Naive thymus-derived CD4-positive, alpha-beta T cell (primary cell): Measurements from ENCODE around the gene CDK5R2. TPM values are rescaled to one million over a fixed set of nuclear protein-coding genes. Genes with fewer than 3 reads are reported as not detected.

ENCODE experiments used
- ATAC-seq: fragments of 150-1000 bp; cut with Tn5 transposase; 2 replicates; pipeline ENCODE4 v1.10.0; 2021; ENCODE audit warnings: mild to moderate bottlenecking, moderate library complexity
- CTCF ChIA-PET: fragments of 350-600 bp; sonication (Branson Sonifier 250); formaldehyde crosslinking; loops from one replicate; lab custom pipeline; 2021; ENCODE audit warnings: antibody characterized with exemption; lab: Charles Lee
- POLR2A ChIA-PET: fragments of 350-600 bp; sonication (Branson Sonifier 250); formaldehyde crosslinking; loops from one replicate; lab custom pipeline; 2021; ENCODE audit warnings: antibody characterized with exemption, inconsistent platforms; lab: Charles Lee
- DNase-seq, 9 donors: peaks; one replicate each; pipeline versions ENCODE4 v3.0.0 to v3.0.0-alpha.2; 2020 to 2022; ENCODE audit warnings: mixed read lengths in 1 of 9
- H3K27ac ChIP-seq: one replicate; pipeline ENCODE4 v1.7.0; 2013; ENCODE audit warnings: mild to moderate bottlenecking, low read depth, low read length, moderate library complexity
- H3K27me3 ChIP-seq, 2 donors: one replicate each; pipeline ENCODE4 v1.7.0; 2013; ENCODE audit warnings: low read length in 2 of 2, mild to moderate bottlenecking in 2 of 2, moderate library complexity in 2 of 2; ENCODE audit not compliant: control insufficient read depth in 2 of 2, insufficient read depth in 2 of 2
- H3K36me3 ChIP-seq, 3 experiments: 1 replicate in 2 of 3; 2 replicates in 1 of 3; pipeline ENCODE4 v1.7.0; 2013; ENCODE audit warnings: low read length in 3 of 3, mild to moderate bottlenecking in 3 of 3, moderate library complexity in 1 of 3; ENCODE audit not compliant: insufficient read depth in 3 of 3, control insufficient read depth in 2 of 3
- H3K4me1 ChIP-seq, 2 donors: one replicate each; pipeline ENCODE4 v1.7.0; 2013; ENCODE audit warnings: low read length in 2 of 2, mild to moderate bottlenecking in 2 of 2, moderate library complexity in 1 of 2; ENCODE audit not compliant: control insufficient read depth in 2 of 2, insufficient read depth in 2 of 2
- H3K4me3 ChIP-seq: 2 replicates; pipeline ENCODE4 v1.7.0; 2013; ENCODE audit warnings: mild to moderate bottlenecking, low read length
- H3K9me3 ChIP-seq, 3 experiments: 1 replicate in 2 of 3; 2 replicates in 1 of 3; pipeline ENCODE4 v1.7.0; 2013; ENCODE audit warnings: low read length in 3 of 3; ENCODE audit not compliant: control insufficient read depth in 2 of 3
- H3K27ac Mint-ChIP-seq, 9 donors: one replicate each; pipeline ENCODE4 v1.8.0; 2020 to 2022; ENCODE audit warnings: mixed read lengths in 9 of 9, mild to moderate bottlenecking in 8 of 9, moderate library complexity in 5 of 9, inconsistent platforms in 2 of 9
- H3K27me3 Mint-ChIP-seq, 5 donors: one replicate each; pipeline ENCODE4 v1.8.0; 2021 to 2022; ENCODE audit warnings: mixed read lengths in 5 of 5, mild to moderate bottlenecking in 1 of 5
- H3K36me3 Mint-ChIP-seq, 5 donors: one replicate each; pipeline ENCODE4 v1.8.0; 2020 to 2022; ENCODE audit warnings: mixed read lengths in 5 of 5, mild to moderate bottlenecking in 3 of 5, inconsistent platforms in 1 of 5
- H3K4me1 Mint-ChIP-seq, 7 donors: one replicate each; pipeline ENCODE4 v1.8.0; 2020 to 2022; ENCODE audit warnings: mixed read lengths in 7 of 7, mild to moderate bottlenecking in 3 of 7, inconsistent platforms in 1 of 7
- H3K4me3 Mint-ChIP-seq, 10 donors: one replicate each; pipeline ENCODE4 v1.8.0; 2020 to 2022; ENCODE audit warnings: mild to moderate bottlenecking in 10 of 10, mixed read lengths in 10 of 10, moderate library complexity in 6 of 10, inconsistent platforms in 2 of 10
- H3K9me3 Mint-ChIP-seq, 11 donors: one replicate each; pipeline ENCODE4 v1.8.0; 2020 to 2022; ENCODE audit warnings: mixed read lengths in 11 of 11, mild to moderate bottlenecking in 4 of 11, inconsistent platforms in 1 of 11, moderate library complexity in 1 of 11
- intact Hi-C, 2 donors: fragments of 100-400 bp; cut with micrococcal nuclease; formaldehyde crosslinking; loops; one replicate each; pipeline ENCODE4 v1.15.1; 2023
- polyA plus RNA-seq, 2 donors: library from polyadenylated mRNA; unstranded; fragments of 300-500 nt; fragmentation: Illumina TruSeq; gene quantifications; one replicate each; pipeline ENCODE4 v1.2.3, GENCODE V29; 2021
- total RNA-seq, 6 experiments: library from RNA in 5 of 6; stranded (reverse) in 5 of 6; gene quantifications; 1 replicate in 5 of 6; 2 replicates in 1 of 6; pipeline ENCODE4 v1.2.3 and lab custom pipeline; 2021 to 2026

CDK5R2 gene
- total and polyA plus RNA-seq, 7 experiments from 2014 or later = not detected

GRCh38 chr2:218953366-218953954, 6.0 kb upstream of the CDK5R2 start:
- Histone ChIP-seq H3K27ac (no peak overlapping the region), H3K4me1 (no peaks in the 10 kb centered on the region), H3K9me3 (no peaks in the 10 kb centered on the region), H3K27me3 (peaks cover 0 to 2% of the 10 kb centered on the region in 2 donors), H3K4me3 (no peak overlapping the region), H3K36me3 (no peaks in the 10 kb centered on the region)
- intact Hi-C loops = no loop called here
- no peak for DNase-seq
- peaks cover 0 to 4% (median 0%) of the 10 kb centered on the region in 11 donors for H3K9me3 Mint-ChIP-seq
- no peak for ATAC-seq
- H3K27me3 Mint-ChIP-seq = peaks cover 35 to 57% (median 53%) of the 10 kb centered on the region in 5 donors
- H3K4me3 Mint-ChIP-seq = no peak overlapping the region
- H3K4me1 Mint-ChIP-seq = peaks cover 0 to 4% (median 0%) of the 10 kb centered on the region in 7 donors
- ChIA-PET CTCF (no interaction called here), POLR2A (no interaction called here)
- H3K36me3 Mint-ChIP-seq = peaks cover 0 to 4% (median 0%) of the 10 kb centered on the region in 5 donors
- H3K27ac Mint-ChIP-seq = no peak overlapping the region

- H3K9me3 ChIP-seq = no peaks in the 10 kb centered on the region
- H3K27ac ChIP-seq = no peak overlapping the region
- peaks cover 0 to 2% of the 10 kb centered on the region in 2 donors for H3K27me3 ChIP-seq
- DNase-seq (no peak), ATAC-seq (no peak)
- no peak overlapping the region for H3K4me3 Mint-ChIP-seq
- H3K4me3 ChIP-seq = no peak overlapping the region
- H3K27me3 Mint-ChIP-seq = peaks cover 45 to 64% (median 62%) of the 10 kb centered on the region in 5 donors
- POLR2A ChIA-PET = no interaction called here
- H3K9me3 Mint-ChIP-seq = peaks cover 0 to 4% (median 0%) of the 10 kb centered on the region in 11 donors
- peak overlapping the region in 1 of 9 donors; percentile 65 for H3K27ac Mint-ChIP-seq
- CTCF ChIA-PET = interaction anchor here (0.7 kb wide), 1 partner anchor 104 kb away, joined by 3 read pairs; no protein-coding TSS in a partner anchor
- intact Hi-C loops = no loop called here
- H3K4me1 Mint-ChIP-seq = peaks cover 0 to 10% (median 4%) of the 10 kb centered on the region in 7 donors
- peaks cover 0 to 4% (median 0%) of the 10 kb centered on the region in 5 donors for H3K36me3 Mint-ChIP-seq
- H3K4me1 ChIP-seq = no peaks in the 10 kb centered on the region
- no peaks in the 10 kb centered on the region for H3K36me3 ChIP-seq
These were observed 4.7 kb upstream of the CDK5R2 start for GRCh38 chr2:218954541-218955300.

- H3K36me3 ChIP-seq = no peaks in the 10 kb centered on the region
- no peaks in the 10 kb centered on the region for H3K9me3 ChIP-seq
- Mint-ChIP-seq H3K27me3 (peaks cover 43 to 60% (median 59%) of the 10 kb centered on the region in 5 donors), H3K9me3 (peaks cover 0 to 4% (median 0%) of the 10 kb centered on the region in 11 donors), H3K27ac (no peak overlapping the region), H3K4me3 (no peak overlapping the region), H3K4me1 (peaks cover 3 to 15% (median 9%) of the 10 kb centered on the region in 7 donors), H3K36me3 (peaks cover 0 to 4% (median 0%) of the 10 kb centered on the region in 5 donors)
- no peak overlapping the region for H3K4me3 ChIP-seq
- POLR2A ChIA-PET = no interaction called here
- intact Hi-C loops = no loop called here
- DNase-seq (no peak), ATAC-seq (no peak)
- H3K4me1 ChIP-seq = peaks cover 2% of the 10 kb centered on the region in 2 donors
- H3K27ac ChIP-seq = no peak overlapping the region
- CTCF ChIA-PET = interaction anchor here (0.9 kb wide), 1 partner anchor 80 kb away, joined by 3 read pairs; no protein-coding TSS in a partner anchor
- H3K27me3 ChIP-seq = peaks cover 2 to 3% of the 10 kb centered on the region in 2 donors
These were observed 3.4 kb upstream of the CDK5R2 start for GRCh38 chr2:218956039-218956438.

GRCh38 chr2:218957671-218958070, 1.8 kb upstream of the CDK5R2 start:
- Mint-ChIP-seq H3K9me3 (peaks cover 0 to 6% (median 0%) of the 10 kb centered on the region in 11 donors), H3K4me1 (peaks cover 6 to 26% (median 14%) of the 10 kb centered on the region in 7 donors), H3K27ac (no peak overlapping the region), H3K36me3 (peaks cover 0 to 4% (median 0%) of the 10 kb centered on the region in 5 donors), H3K4me3 (peak overlapping the region in 3 of 10 donors; percentile 7 to 35 (median 24)), H3K27me3 (peaks cover 55 to 66% (median 65%) of the 10 kb centered on the region in 5 donors)
- DNase-seq = no peak
- Histone ChIP-seq H3K27ac (no peak overlapping the region), H3K4me3 (no peak overlapping the region), H3K9me3 (no peaks in the 10 kb centered on the region), H3K4me1 (peaks cover 3 to 8% of the 10 kb centered on the region in 2 donors), H3K27me3 (peaks cover 11 to 17% of the 10 kb centered on the region in 2 donors), H3K36me3 (no peaks in the 10 kb centered on the region)
- ChIA-PET CTCF (no interaction called here), POLR2A (no interaction called here)
- no peak for ATAC-seq
- intact Hi-C loops = no loop called here

- Mint-ChIP-seq H3K27ac (no peak overlapping the region), H3K4me3 (peak overlapping the region in 6 of 10 donors; percentile 5 to 77 (median 46))
- peaks cover 17 to 24% of the 10 kb centered on the region in 2 donors for H3K27me3 ChIP-seq
These were observed 1.2 kb upstream of the CDK5R2 start for GRCh38 chr2:218958276-218958675.

GRCh38 chr2:218959761-218960308, 369 bp downstream of the CDK5R2 start:
- Histone ChIP-seq H3K4me1 (peaks cover 3 to 8% of the 10 kb centered on the region in 2 donors), H3K4me3 (no peak overlapping the region), H3K9me3 (no peaks in the 10 kb centered on the region), H3K27ac (no peak overlapping the region), H3K27me3 (peaks cover 17 to 37% of the 10 kb centered on the region in 2 donors), H3K36me3 (no peaks in the 10 kb centered on the region)
- intact Hi-C loops = loop anchor here (5.0 kb wide), 2 partner anchors 83 to 347 kb away; partner anchors contain the start of gene PTPRN (in 1 of the 2)
- H3K27ac Mint-ChIP-seq = no peak overlapping the region
- no peak for ATAC-seq
- DNase-seq = no peak
- H3K27me3 Mint-ChIP-seq = peaks cover 64 to 75% (median 69%) of the 10 kb centered on the region in 5 donors
- H3K4me3 Mint-ChIP-seq = peak overlapping the region in 2 of 10 donors; percentile 62 to 81
- POLR2A ChIA-PET = no interaction called here
- CTCF ChIA-PET = interaction anchor here (1.4 kb wide), 1 partner anchor 20 kb away, joined by 5 read pairs; no protein-coding TSS in a partner anchor
- peaks cover 0 to 10% (median 0%) of the 10 kb centered on the region in 5 donors for H3K36me3 Mint-ChIP-seq
- H3K4me1 Mint-ChIP-seq = peaks cover 6 to 26% (median 14%) of the 10 kb centered on the region in 7 donors
- H3K9me3 Mint-ChIP-seq = peaks cover 0 to 11% (median 5%) of the 10 kb centered on the region in 11 donors

More at GRCh38 chr2:218958276-218958675, 1.2 kb upstream of the CDK5R2 start:
- Histone ChIP-seq H3K27ac (no peak overlapping the region), H3K36me3 (no peaks in the 10 kb centered on the region), H3K9me3 (no peaks in the 10 kb centered on the region), H3K4me3 (no peak overlapping the region), H3K4me1 (peaks cover 3 to 8% of the 10 kb centered on the region in 2 donors)
- DNase-seq = no peak
- intact Hi-C loops = no loop called here
- Mint-ChIP-seq H3K36me3 (peaks cover 0 to 4% (median 0%) of the 10 kb centered on the region in 5 donors), H3K9me3 (peaks cover 0 to 6% (median 0%) of the 10 kb centered on the region in 11 donors), H3K4me1 (peaks cover 6 to 26% (median 14%) of the 10 kb centered on the region in 7 donors), H3K27me3 (peaks cover 61 to 72% (median 64%) of the 10 kb centered on the region in 5 donors)
- no peak for ATAC-seq
- CTCF ChIA-PET = interaction anchor here (1.4 kb wide), 1 partner anchor 22 kb away, joined by 5 read pairs; no protein-coding TSS in a partner anchor
- POLR2A ChIA-PET = no interaction called here
